ENCODE data around the gene SCN4B. TPM values are rescaled to one million over a fixed set of nuclear protein-coding genes. Genes with fewer than 3 reads are reported as not detected.

SCN4B gene, protein sequence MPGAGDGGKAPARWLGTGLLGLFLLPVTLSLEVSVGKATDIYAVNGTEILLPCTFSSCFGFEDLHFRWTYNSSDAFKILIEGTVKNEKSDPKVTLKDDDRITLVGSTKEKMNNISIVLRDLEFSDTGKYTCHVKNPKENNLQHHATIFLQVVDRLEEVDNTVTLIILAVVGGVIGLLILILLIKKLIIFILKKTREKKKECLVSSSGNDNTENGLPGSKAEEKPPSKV
- total RNA-seq = 0.19 and 0.44 TPM in 2 replicates

DNA sequence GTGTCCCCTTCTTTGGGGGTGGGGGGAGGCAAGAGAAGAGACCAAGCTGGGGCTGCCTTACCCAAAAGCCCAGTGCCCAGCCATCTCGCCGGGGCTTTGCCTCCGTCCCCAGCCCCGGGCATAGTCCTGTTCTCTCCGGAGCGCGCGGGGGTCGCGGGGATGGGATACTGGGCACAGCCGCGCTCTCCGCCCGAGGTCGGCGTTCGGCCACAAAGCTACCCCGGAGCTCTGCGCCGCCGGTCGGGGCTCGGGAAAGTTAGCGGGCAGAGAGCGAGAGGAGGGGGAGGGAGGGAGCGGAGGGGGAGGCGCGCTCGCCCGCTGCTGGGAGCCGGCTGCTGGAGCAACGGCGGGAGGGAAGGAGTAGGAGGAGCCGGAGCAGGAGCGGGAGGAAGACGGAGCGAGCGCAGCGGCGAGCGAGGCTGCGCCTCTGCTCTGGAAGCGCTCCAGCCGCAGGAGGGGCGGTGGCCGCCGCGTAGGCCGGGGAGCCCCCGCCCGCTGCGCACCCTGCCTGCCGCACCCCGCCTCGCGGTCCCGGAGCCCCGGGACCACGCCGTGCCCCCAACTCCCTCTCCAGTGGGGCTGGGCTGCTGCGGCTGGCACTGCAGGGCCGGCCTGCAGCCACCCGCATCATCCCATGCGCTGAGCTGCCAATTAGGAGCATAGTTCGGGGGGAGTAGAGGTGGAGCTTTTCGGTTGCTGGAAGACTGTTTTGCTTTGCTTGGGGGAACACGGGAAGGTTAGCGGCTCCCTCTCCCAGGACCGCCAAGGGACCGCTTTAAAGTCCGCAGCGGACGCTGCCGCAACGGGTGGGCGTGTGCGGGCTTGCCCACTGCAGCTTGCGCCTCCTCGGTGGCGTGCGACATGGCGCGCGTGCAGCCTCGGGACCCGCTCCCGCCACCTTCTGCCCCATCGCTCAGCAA is at the start of gene SCN4B:
SCN4B (minus strand) TSS at position 272 of the 920 bp plus-strand sequence; CDS start at position 122, 150 bp downstream.

DNA sequence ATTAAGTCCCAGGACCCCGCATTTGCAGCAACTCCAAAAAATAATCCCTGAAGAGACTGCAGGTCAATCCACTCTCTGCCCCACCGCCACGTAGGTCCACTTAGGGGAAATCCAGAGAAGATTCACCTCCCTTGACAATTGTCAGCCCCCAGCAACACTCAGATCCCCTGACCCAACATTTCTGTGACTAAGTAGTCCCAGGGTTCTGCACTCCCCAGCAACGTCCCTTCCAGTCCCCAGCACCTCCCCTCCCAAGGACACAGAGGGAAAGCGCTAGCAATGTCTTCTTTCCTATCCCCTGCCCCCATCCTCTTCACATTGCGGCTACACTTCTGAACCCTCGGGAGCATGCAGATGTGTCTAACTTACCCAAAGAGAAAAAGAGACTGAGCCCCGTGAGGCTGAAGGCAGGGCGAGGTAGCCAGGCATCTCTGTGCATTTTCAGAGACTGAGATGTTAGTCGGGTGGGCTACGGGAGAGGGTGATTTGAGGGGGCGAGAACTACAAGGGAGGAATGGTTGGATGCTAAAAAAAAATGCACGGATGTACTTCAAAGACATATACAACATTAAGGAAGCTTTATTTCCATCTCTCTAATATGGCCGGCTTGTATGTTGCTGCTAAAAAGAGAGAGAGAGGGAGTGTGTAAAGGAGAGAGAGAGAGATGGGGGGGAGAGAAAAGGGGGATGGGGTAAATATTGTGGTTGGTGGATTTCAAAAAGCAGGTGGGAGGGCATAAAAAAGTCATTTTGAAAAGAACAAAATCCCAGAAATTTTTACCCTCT is 23.6 kb upstream of the SCN4B start, which contains the start of gene SCN2B:
SCN2B (minus strand) TSS at position 647 of the 785 bp plus-strand sequence; CDS start at position 439, 208 bp downstream.

DNA sequence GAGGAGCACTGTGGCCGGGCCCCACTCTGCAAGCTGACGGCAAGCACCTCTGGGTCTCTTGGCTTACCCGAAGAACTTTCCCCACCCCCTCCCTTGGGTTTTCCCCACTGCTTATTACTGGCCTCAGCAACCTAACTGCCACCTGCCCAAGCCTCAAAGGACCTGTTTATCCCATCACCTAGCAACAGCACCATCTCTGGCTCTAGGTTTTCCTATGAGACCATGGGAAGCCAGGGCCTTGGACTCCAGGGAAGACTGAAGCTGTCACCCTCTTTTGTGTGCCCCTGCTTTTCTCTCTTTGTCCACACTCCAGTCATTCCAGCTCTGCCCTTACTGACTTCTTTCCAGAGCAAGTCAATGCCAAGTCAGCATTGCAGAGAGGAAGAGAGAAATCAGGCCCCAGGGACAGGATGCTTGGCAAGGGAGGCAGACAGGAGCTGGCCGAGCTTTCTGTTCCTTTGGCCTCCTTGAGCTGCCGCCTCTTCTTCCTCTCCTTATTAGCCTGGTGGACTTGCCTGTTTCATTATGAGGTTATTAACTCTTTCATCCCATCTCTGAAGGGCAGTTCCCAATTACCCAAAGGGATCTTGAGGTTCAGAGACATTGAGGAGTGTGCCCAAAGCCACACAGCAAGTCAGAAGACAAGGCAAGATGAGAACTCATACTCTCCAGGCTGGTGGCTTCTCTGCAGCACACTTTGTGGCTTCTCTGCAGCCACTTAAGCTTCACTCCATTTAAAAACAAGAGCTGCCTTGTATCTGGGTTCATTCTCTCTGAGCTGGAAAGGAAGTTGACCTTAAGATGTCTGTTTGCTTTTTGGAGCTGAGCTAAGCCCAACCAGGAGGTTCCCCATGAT is 65.5 kb downstream of the SCN4B start, which contains the start of gene SMIM35:
SMIM35 (minus strand) TSS at position 51 of the 856 bp plus-strand sequence. CDS start 206 bp downstream, outside the sequence.

Other genes with a start within 250 kb of the SCN4B start
- gene TMPRSS13, start 223.4 kb downstream of the SCN4B start, total RNA-seq = not detected in 2 replicates
- not detected in 2 replicates for gene IL10RA, start 166.4 kb downstream of the SCN4B start, total RNA-seq
- gene TMPRSS4, start 75.7 kb downstream of the SCN4B start, total RNA-seq = not detected in 2 replicates
- not detected in 2 replicates for gene SMIM35, start 65.9 kb downstream of the SCN4B start, total RNA-seq
- not detected in 2 replicates for gene SCN2B, start 23.8 kb upstream of the SCN4B start, total RNA-seq
- gene JAML, start 72.2 kb upstream of the SCN4B start, total RNA-seq = not detected in 2 replicates
- 0.05 and 0.06 TPM in 2 replicates for gene MPZL3, start 99.5 kb upstream of the SCN4B start, total RNA-seq
- 0.44 and 0.68 TPM in 2 replicates for gene MPZL2, start 111.5 kb upstream of the SCN4B start, total RNA-seq
- not detected in 2 replicates for gene CD3E, start 151.9 kb upstream of the SCN4B start, total RNA-seq
- gene CD3D, start 189.9 kb upstream of the SCN4B start, total RNA-seq = not detected in 2 replicates
- gene CD3G, start 191.5 kb upstream of the SCN4B start, total RNA-seq = not detected in 2 replicates
- gene UBE4A, start 206.8 kb upstream of the SCN4B start, total RNA-seq = 30.8 and 32.3 TPM in 2 replicates
- gene ATP5MG, start 248.8 kb upstream of the SCN4B start, total RNA-seq = 27.5 and 29.8 TPM in 2 replicates